Fibroblast of skin of back (primary cell): ENCODE results near the gene TAT. TPM values are rescaled to one million over a fixed set of nuclear protein-coding genes. Genes with fewer than 3 reads are reported as not detected.
"Not testable (repeated sequence)": the region's sequence is repeated elsewhere in the genome, so short reads cannot be mapped to it uniquely, and the experiment has no call there.

Experiments
- DNase-seq: peaks from one replicate; pipeline ENCODE4 v3.0.0-alpha.2; 2013
- polyA plus RNA-seq, 2 experiments: library from polyadenylated mRNA; unstranded; fragments of 120-200 nt; gene quantifications; one replicate each; pipeline ENCODE4 v1.2.1, GENCODE V29; 2013; ENCODE audit not compliant: insufficient read length in 2 of 2

TAT gene
- not detected for polyA plus RNA-seq (2013, experiment 1 of 2; ENCODE audit: insufficient read length)
- polyA plus RNA-seq (2013, experiment 2 of 2; ENCODE audit: insufficient read length), result not detected

- DNase-seq, result no peak
Measured at GRCh38 chr16:71576971-71577370, at the start of gene TAT. TAT (minus strand) TSS chr16:71577092; CDS start chr16:71576415, 677 bp downstream.

- DNase-seq, result no peak
Measured at GRCh38 chr16:71626018-71626857, 49.3 kb upstream of the TAT start, which contains the start of gene MARVELD3. MARVELD3 (plus strand) TSS chr16:71626184; CDS start chr16:71626230, 46 bp downstream.

- no peak for DNase-seq
Measured at GRCh38 chr16:71625113-71625850, 48.4 kb upstream of the TAT start.

DNA sequence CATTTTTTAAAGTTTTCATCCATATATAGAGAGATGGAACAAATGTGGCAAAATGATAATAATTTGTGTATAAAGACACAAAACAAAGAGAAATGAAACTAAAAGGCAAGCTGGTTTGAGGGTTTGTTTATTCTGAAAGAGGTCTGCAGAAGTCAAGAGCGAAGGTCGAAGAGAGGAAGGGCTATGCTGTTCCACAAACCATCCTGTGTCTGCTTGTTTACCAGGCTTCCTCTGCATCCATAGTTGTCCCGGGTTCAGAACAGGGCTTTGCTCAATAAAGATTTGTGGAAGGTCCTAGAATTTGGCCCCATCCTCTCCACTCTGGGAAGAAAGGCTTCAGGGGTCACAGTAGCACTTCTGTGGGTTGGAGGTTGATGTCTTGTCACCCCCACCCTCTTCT is 46.7 kb upstream of the TAT start:
- DNase-seq, result no peak

DNA sequence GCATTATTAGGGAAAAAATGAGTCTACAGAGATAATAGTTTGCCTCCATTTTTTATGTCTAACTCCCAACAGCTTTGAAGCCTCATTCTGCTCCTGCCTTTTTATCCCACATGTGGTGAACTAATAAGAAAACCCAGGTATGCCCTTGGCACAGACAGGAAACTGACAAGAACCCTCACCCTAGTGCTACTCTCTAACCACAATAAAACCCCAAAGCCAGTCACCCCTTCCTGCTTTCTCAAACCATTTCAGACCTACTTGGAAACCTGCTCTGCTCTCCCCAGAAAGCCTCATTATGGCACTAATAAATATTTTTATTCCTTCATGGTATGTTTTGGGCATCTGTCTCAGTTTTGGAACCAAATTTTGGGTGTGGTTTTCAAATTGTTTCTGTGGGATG is 45.2 kb upstream of the TAT start:
- no peak for DNase-seq

DNA sequence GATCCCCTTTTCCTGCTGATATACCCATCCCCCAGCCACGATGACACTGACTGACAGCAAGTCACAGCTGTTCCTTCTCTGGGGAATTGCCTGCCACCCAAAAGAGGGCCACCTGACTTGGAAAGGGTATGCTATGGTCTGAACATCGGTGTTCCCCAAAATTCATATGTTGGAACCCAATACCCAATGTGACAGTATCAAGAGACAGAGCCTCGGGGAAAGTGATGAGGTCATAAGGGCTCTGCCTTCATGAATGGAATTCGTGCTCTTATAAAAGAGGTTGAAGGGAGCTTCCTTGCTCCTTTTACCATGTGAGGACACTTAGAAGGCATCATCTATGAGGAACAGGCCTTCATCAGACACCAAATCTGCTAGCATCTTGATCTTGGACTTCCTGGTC is 41.5 kb upstream of the TAT start:
- DNase-seq, result no peak

GRCh38 chr16:71614956-71615355 is 38.1 kb upstream of the TAT start:
- DNase-seq, result not testable (repeated sequence)

DNA sequence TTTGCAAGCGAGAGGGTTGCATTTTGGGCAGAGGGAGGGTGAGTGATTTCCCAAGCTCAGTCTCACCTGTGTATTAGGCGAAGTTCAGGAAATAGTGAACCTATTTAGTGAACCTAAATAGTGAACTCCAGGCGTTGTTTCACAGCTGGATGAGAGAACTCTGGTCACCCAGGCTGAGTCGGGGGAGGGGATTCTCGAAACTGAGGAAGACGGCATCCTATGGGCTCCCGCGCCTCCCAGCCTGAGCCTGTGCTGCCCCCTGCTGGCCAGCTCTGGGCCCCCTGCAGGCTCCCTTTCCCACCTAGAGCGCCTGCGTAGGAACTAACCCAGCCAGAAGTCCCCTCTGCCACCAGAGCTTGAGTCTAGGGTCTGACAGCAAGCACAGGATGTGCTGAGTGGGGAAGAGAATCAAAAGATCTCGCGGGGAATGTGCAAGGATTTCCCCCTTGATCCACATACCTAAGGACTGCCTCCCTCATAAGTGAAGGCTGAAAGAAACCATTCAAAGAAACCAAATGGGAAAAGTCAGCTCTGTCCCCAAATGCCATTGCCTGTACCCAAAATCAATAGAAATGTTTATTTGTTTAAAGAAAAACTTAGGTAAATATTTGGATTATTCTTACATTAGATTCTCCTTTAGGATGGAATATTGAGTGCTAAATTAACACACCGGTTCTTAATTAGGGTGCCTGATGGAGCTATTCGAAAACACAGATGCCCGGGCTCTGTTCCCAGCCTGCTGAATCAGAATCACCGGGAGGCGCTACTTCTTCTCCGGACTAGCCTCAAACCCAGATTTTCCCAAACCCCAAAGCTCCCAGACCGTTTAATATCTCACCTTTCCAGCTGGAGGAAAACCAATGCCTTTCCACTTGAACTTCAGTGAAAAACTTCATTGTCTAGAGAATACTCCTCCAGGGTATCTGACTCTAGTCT is 34.3 kb upstream of the TAT start:
- DNase-seq, result peak; percentile 44

DNA sequence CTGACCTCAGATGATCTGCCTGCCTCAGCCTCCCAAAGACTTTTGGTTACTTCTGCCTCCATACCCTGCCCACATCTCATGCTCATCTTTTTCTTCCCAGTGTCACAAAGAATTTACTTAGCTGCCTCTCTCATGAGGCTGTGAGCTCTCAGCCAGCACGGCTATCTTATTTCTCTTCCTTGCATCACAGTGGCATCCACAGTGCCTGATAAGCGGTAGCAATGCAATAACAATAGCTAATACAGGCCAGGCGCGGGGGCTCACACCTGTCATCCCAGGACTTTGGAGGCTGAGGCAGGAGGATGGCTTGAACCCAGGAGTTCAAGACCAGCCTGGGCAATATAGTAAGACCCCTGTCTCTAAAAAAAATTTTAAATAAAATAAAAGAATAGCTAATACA is 33.6 kb upstream of the TAT start:
- DNase-seq, result no peak

DNA sequence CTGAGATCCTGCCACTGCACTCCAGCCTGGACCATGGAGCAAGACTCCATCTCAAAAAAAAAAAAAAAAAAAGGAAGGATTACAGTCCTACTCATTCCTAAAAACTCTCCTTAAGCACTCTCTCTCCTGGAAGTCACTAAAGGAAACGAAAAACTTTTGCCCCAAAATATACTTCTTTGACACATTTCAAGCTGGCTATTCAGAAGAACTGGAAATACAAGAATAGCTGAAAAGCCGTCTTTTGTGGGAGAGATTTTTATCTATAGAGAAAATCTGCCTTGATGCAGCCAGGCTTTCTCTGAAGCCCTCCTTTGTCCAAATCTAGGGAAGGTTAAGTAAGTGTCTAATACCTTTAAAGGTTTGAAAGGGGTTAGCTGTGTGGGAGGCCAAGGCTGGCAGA is 32.2 kb upstream of the TAT start:
- DNase-seq, result no peak

GRCh38 chr16:71600822-71601221 is 23.9 kb upstream of the TAT start:
- no peak for DNase-seq

DNA sequence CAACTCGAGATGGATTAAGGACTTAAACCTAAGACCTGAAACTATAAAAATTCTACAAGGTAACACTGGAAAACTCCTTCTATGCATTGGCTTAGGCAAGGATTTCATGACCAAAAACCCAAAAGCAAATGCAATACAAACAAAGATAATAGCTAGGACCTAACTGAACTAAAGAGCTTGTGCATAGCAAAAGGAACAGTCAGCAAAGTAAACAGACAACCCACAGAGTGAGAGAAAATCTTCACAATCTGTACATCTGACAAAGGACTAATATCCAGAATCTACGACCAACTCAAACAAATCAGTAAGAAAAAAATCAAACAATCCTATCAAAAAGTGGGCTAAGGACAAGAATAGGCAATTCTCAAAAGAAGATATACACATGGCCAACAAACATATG is 21.5 kb upstream of the TAT start:
- not testable (repeated sequence) for DNase-seq

DNA sequence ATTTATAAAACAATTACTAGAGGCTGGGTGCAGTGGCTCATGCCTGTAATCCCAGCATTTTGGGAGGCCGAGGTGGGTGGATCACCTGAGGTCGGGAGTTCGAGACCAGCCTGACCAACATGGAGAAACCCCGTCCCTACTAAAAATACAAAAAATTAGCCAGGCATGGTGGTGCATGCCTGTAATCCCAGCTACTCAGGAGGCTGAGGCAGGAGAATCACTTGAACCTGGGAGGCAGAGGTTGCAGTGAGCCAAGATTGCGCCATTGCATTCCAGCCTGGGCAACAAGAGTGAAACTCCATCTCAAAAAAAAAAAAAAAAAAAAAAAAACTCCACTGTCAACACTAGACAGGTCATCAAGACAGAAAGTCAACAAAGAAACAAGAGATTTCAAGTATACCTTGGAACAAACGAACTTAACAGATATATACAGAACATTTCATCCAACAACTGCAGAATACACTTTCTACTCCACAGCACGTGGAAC is 18.5 kb upstream of the TAT start:
- DNase-seq, result not testable (repeated sequence)

- no peak for DNase-seq
Measured at GRCh38 chr16:71594000-71594646, 17.2 kb upstream of the TAT start.

GRCh38 chr16:71593048-71593999 is 16.4 kb upstream of the TAT start:
- DNase-seq, result no peak

GRCh38 chr16:71591917-71592316 is 15.0 kb upstream of the TAT start:
- DNase-seq, result no peak

- DNase-seq, result no peak
Measured at GRCh38 chr16:71590584-71590983, 13.7 kb upstream of the TAT start.

DNA sequence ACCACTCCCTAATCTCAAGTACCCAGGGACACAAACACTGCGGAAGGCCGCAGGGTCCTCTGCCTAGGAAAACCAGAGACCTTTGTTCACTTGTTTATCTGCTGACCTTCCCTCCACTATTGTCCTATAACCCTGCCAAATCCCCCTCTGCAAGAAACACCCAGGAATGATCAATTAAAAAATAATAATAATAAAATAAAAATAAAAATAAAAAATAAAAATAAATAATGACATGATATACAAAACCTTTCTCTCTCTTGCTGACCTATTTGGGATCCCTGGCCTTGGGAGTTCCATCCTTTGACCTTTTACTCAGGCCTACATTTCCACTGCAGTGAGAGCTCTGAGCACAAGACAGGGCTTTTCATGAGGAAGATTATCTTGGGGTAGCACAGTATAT is 13.2 kb upstream of the TAT start:
- not testable (repeated sequence) for DNase-seq

DNA sequence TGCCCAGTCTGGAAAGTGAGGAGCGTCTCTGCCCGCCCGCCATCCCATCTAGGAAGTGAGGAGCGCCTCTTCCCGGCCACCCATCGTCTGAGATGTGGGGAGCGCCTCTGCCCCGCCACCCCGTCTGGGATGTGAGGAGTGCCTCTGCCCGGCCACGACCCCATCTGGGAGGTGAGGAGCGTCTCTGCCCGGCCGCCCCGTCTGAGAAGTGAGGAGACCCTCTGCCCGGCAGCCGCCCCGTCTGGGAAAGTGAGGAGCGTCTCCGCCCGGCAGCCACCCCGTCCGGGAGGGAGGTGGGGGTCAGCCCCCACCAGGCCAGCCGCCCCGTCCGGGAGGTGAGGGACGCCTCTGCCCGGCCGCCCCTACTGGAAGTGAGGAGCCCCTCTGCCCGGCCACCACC is 12.4 kb upstream of the TAT start:
- DNase-seq, result not testable (repeated sequence)

- DNase-seq, result no peak
Measured at GRCh38 chr16:71585318-71585703, 8.4 kb upstream of the TAT start.
